Gastrocnemius medialis (tissue), 4 donors: ENCODE results near the gene AP1S3.

Experiments used
- CTCF ChIP-seq, 5 experiments: fragments of 450-650 bp in 3 of 5; fragments of 200-600 bp in 2 of 5; sonication (generic) in 2 of 5; IDR thresholded peaks in 4 of 5; conservative IDR thresholded peaks in 1 of 5; 1 replicate in 4 of 5; 2 replicates in 1 of 5; pipeline ENCODE4 v1.5.1; 2016 to 2019; ENCODE audit warnings: antibody characterized with exemption in 5 of 5, mild to moderate bottlenecking in 3 of 5, moderate library complexity in 3 of 5
- POLR2A ChIP-seq, 2 donors: fragments of 450-650 bp; IDR thresholded peaks; one replicate each; pipeline ENCODE4 v1.6.1; 2017; ENCODE audit warnings: antibody characterized with exemption in 2 of 2, mild to moderate bottlenecking in 2 of 2, moderate library complexity in 2 of 2

DNA sequence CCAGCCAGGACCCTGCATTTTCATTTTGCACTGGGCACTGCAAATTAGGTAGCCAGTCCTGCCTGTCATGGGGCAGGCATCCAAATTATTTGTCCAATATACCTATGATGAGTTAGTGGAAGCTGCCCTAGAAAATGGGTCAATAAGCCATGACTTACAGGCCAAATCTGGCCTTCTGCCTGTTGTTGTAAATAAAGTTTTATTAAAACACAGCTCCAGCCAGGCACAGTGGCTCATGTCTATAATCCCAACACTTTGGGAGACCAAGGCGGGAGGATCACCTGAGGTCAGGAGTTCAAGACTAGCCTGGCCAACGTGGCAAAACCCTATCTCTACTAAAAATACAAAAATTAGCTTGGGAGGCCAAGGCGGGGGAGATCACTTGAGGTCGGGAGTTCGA, 8.3 kb downstream of the AP1S3 start:
- TF ChIP-seq CTCF (IDR thresholded peaks at IDR 0.05 in 4 of 5, conservative IDR thresholded peaks at IDR 0.05 in 1 of 5) (no peak), POLR2A (IDR thresholded peaks at IDR 0.05) (no peak)
